Astrocyte of the spinal cord (primary cell): ENCODE data around the gene DIP2A.

ENCODE experiments used
- DNase-seq: peaks from one replicate; pipeline ENCODE4 v3.0.0; 2011; ENCODE audit warnings: low read depth, low spot score
- H3K4me3 ChIP-seq: 2 replicates; pipeline ENCODE4 v1.5.1; 2011; ENCODE audit warnings: low read depth, mild to moderate bottlenecking, low read length, moderate library complexity
- CTCF ChIP-seq: IDR thresholded peaks from 2 replicates; pipeline ENCODE4 v1.5.1; 2012; ENCODE audit warnings: low read depth, mild to moderate bottlenecking, low read length, inconsistent platforms
- in situ Hi-C: cut with HindIII; loops from 2 replicates; pipeline ENCODE4 v1.10.0; 2017; ENCODE audit warnings: low sequenced_read_pairs

Gene DIP2A

DNA sequence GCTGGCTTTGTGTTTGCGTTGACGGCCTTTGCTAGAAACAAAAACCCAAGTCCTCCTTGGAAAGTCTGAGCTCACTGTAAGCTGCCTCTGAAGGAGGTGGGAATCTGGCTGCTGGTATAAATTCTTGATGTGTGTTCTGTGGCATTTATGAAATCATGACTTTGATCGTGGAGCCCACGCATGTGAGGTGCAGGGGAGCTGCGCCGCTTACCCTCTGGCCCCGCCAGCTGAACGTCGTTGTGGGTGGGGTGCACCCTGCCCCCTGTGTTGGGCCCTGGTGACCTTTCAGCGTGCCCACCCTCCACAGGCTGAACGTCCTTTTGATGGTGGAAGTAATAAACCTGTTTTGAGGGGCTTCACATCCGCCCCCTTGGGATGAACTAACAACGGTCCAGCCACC lies 21.2 kb upstream of the DIP2A start:
- DNase-seq = no peak
- TF ChIP-seq CTCF = no peak
- no peak overlapping the region for H3K4me3 ChIP-seq
- in situ Hi-C loops = no loop called here

DNA sequence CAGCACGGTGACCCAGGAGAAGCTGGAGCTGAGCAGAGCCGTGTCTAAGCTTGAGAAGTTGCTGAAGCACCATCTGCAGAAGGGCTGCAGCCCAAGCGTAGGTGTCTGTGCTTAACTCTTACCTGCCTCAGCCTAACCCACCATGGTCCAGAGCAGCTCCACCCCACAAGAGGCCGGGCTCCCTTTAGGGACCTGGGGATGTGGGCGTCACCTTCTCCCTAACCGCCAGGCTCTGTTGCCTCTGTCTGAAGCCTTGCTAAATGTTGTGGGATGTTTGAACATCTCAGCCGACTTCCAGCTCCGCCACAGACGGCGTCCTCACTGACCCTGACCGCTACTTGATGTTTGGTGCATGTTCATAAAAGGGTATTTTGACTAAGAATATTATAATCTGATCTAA lies 20.4 kb upstream of the DIP2A start:
- no peak overlapping the region for H3K4me3 ChIP-seq
- DNase-seq = no peak
- in situ Hi-C loops = no loop called here
- TF ChIP-seq CTCF = no peak

DNA sequence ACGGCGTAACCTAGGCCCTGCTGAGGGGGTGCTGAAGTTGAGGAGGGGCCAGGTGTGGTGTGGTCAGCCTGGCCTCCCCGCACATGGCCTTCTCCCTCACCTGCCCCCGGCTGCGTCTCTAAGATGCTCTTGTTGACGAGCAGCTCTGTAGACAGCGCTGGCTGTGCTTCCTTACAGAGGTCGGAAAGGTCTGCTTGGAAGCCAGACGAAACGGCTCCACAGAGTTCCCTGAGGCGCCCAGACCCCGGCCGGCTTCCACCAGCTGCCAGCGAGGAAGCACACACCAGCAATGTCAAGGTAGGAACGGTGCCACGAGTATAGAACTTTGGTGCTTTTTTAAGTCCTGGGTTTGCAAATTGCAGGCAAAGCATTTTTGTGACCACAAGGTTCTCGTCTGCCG lies 18.8 kb upstream of the DIP2A start:
- no peak for TF ChIP-seq CTCF
- DNase-seq = no peak
- H3K4me3 ChIP-seq = no peak overlapping the region
- in situ Hi-C loops = no loop called here

- DNase-seq = no peak
- no peak for TF ChIP-seq CTCF
- H3K4me3 ChIP-seq = no peak overlapping the region
- in situ Hi-C loops = no loop called here
Observed at GRCh38 chr21:46441331-46441730, 17.4 kb upstream of the DIP2A start.

GRCh38 chr21:46441961-46442498 lies 16.7 kb upstream of the DIP2A start:
- H3K4me3 ChIP-seq = no peak overlapping the region
- no peak for TF ChIP-seq CTCF
- DNase-seq = no peak
- in situ Hi-C loops = no loop called here

DNA sequence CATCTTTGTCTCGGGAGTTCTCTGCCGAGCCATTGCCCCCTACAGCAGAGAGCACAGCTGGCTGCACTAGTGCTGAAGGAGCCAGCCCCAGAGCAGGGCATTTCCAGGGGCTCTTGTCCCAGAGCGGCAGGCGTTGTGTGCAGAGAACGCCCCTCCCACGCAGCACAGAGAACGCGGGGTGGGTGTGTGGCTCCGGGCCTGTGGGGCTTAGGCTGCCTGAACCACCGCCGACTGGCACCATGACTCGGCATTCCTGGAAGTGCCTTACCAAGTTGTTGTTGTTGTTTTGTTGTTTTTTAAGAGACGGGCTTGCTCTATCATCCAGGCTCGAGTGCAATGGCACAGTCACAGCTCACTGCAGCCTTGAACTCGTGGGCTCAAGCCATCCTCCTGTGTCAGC lies 15.8 kb upstream of the DIP2A start:
- H3K4me3 ChIP-seq = no peak overlapping the region
- DNase-seq = no peak
- in situ Hi-C loops = no loop called here
- TF ChIP-seq CTCF = no peak

DNA sequence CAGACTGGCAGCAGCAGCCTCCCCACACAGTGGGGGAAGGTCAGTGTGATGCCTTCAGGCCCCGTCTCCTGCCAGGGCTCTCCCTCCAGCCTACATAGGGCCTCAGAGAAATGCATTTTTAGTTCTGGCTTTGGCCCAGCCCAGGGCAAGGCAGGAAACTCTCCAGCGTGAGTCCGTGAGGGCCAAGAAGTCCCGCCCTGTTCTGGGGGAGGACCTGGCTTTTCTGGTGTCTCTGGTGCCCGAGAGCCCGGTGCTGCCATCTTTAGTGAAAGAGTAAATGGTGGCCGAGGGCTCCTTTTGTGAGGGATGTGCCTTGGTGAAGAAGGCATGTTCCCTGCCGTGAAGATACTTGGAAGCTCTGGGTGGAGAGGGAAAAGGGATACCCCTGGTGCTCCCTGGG lies 14.8 kb upstream of the DIP2A start:
- no peak for DNase-seq
- H3K4me3 ChIP-seq = no peak overlapping the region
- in situ Hi-C loops = no loop called here
- no peak for TF ChIP-seq CTCF
